Thyroid gland (tissue), 4 donors: ENCODE data around the gene DAGLA. TPM values are rescaled to one million over a fixed set of nuclear protein-coding genes. Genes with fewer than 3 reads are reported as not detected.

ENCODE experiments used
- DNase-seq, 2 donors: peaks; one replicate each; pipeline ENCODE4 v3.0.0-alpha.2; 2019
- H3K27ac ChIP-seq, 3 donors: fragments of 200-600 bp; sonication (generic); 1 replicate in 2 of 3; 2 replicates in 1 of 3; pipeline ENCODE4 v1.5.1; 2016 to 2019; ENCODE audit warnings: mild to moderate bottlenecking in 1 of 3, moderate library complexity in 1 of 3
- H3K27me3 ChIP-seq: fragments of 200-600 bp; sonication (generic); one replicate; pipeline ENCODE4 v1.5.1; 2019
- H3K36me3 ChIP-seq, 2 donors: fragments of 200-600 bp; sonication (generic); one replicate each; pipeline ENCODE4 v1.5.1; 2016 to 2019
- H3K4me1 ChIP-seq, 2 donors: fragments of 200-600 bp; sonication (generic); one replicate each; pipeline ENCODE4 v1.5.1; 2017 to 2019
- H3K4me3 ChIP-seq, 3 donors: fragments of 200-600 bp; sonication (generic); replicated peaks in 1 of 3; 1 replicate in 2 of 3; 2 replicates in 1 of 3; pipeline ENCODE4 v1.5.1; 2016; ENCODE audit warnings: mild to moderate bottlenecking in 1 of 3
- H3K9me3 ChIP-seq: fragments of 200-600 bp; sonication (generic); one replicate; pipeline ENCODE4 v1.5.1; 2017
- CTCF ChIP-seq, 6 experiments: fragments of 200-600 bp in 3 of 6; fragments of 450-650 bp in 3 of 6; sonication (generic) in 3 of 6; IDR thresholded peaks; one replicate each; pipeline ENCODE4 v1.5.1; 2016 to 2019; ENCODE audit warnings: antibody characterized with exemption in 6 of 6, mild to moderate bottlenecking in 2 of 6, inconsistent platforms in 1 of 6, moderate library complexity in 1 of 6
- POLR2A ChIP-seq, 2 donors: fragments of 450-650 bp; IDR thresholded peaks; one replicate each; pipeline ENCODE4 v1.6.1; 2017; ENCODE audit warnings: antibody characterized with exemption in 2 of 2, mild to moderate bottlenecking in 2 of 2, moderate library complexity in 1 of 2
- WGBS, 2 donors: methylation state at CpG; one replicate each; pipeline ENCODE4 v1.1.5; 2017; 5-methylcytosine and 5-hydroxymethylcytosine counted together
- intact Hi-C: fragments of 100-400 bp; cut with DNase I; formaldehyde crosslinking; loops from one replicate; pipeline ENCODE4 v1.15.1; 2023
- total RNA-seq, 4 donors: library from RNA; depleted of rRNA; stranded (reverse); fragments of >200 nt; gene quantifications; one replicate each; pipeline ENCODE4 v1.2.3, GENCODE V29; 2016

Gene DAGLA
- total RNA-seq, 4 donors from 2014 or later, result 1.7 to 2.8 (median 1.9) TPM

- Histone ChIP-seq H3K36me3 (no peaks in the 10 kb centered on the region), H3K4me3 (no peak overlapping the region), H3K27me3 (no peaks in the 10 kb centered on the region), H3K4me1 (peaks cover 0 to 4% of the 10 kb centered on the region in 2 donors), H3K27ac (no peak overlapping the region), H3K9me3 (no peaks in the 10 kb centered on the region)
- 85 to 91% methylated on average over 14 to 23 of the region's 23 CpGs for WGBS, 2 donors
- intact Hi-C loops, result no loop called here
- no peak for TF ChIP-seq POLR2A (IDR thresholded peaks at IDR 0.05)
- TF ChIP-seq CTCF (IDR thresholded peaks at IDR 0.05), result no peak
- no peak for DNase-seq
These were observed 57.6 kb downstream of the DAGLA start for GRCh38 chr11:61737636-61738386.

GRCh38 chr11:61738776-61739175, 58.6 kb downstream of the DAGLA start:
- no peaks in the 10 kb centered on the region for H3K4me1 ChIP-seq
- no peaks in the 10 kb centered on the region for H3K9me3 ChIP-seq
- H3K27ac ChIP-seq, result no peak overlapping the region
- no peak for DNase-seq
- WGBS, 2 donors, result 82 to 100% methylated on average over 3 to 7 of the region's 7 CpGs
- intact Hi-C loops, result no loop called here
- TF ChIP-seq CTCF (IDR thresholded peaks at IDR 0.05) (no peak), POLR2A (IDR thresholded peaks at IDR 0.05) (no peak)
- H3K27me3 ChIP-seq, result no peaks in the 10 kb centered on the region
- H3K36me3 ChIP-seq, result no peaks in the 10 kb centered on the region
- H3K4me3 ChIP-seq, result no peak overlapping the region

GRCh38 chr11:61739413-61739812, 59.2 kb downstream of the DAGLA start:
- Histone ChIP-seq H3K4me3 (no peak overlapping the region), H3K27ac (no peak overlapping the region), H3K27me3 (no peaks in the 10 kb centered on the region), H3K9me3 (no peaks in the 10 kb centered on the region), H3K36me3 (no peaks in the 10 kb centered on the region), H3K4me1 (no peaks in the 10 kb centered on the region)
- no peak for DNase-seq
- WGBS, 2 donors, result 89 to 90% methylated on average over 8 to 15 of the region's 15 CpGs
- TF ChIP-seq CTCF (IDR thresholded peaks at IDR 0.05) (no peak), POLR2A (IDR thresholded peaks at IDR 0.05) (no peak)
- intact Hi-C loops, result no loop called here

- no peak overlapping the region for H3K27ac ChIP-seq
- intact Hi-C loops, result no loop called here
- H3K27me3 ChIP-seq, result no peaks in the 10 kb centered on the region
- no peaks in the 10 kb centered on the region for H3K36me3 ChIP-seq
- TF ChIP-seq POLR2A (IDR thresholded peaks at IDR 0.05), result no peak
- TF ChIP-seq CTCF (IDR thresholded peaks at IDR 0.05), result no peak
- no peaks in the 10 kb centered on the region for H3K4me1 ChIP-seq
- 75 to 78% methylated on average over 6 to 7 of the region's 7 CpGs for WGBS, 2 donors
- no peak for DNase-seq
- no peaks in the 10 kb centered on the region for H3K9me3 ChIP-seq
- H3K4me3 ChIP-seq, result no peak overlapping the region
These were observed 59.8 kb downstream of the DAGLA start for GRCh38 chr11:61739966-61740365.

GRCh38 chr11:61742391-61742790, 62.2 kb downstream of the DAGLA start:
- Histone ChIP-seq H3K9me3 (no peaks in the 10 kb centered on the region), H3K27me3 (no peaks in the 10 kb centered on the region), H3K27ac (no peak overlapping the region), H3K4me3 (no peak overlapping the region), H3K36me3 (no peaks in the 10 kb centered on the region), H3K4me1 (no peaks in the 10 kb centered on the region)
- 61 to 83% methylated on average over 5 to 7 of the region's 7 CpGs for WGBS, 2 donors
- DNase-seq, result no peak
- intact Hi-C loops, result no loop called here
- no peak for TF ChIP-seq POLR2A (IDR thresholded peaks at IDR 0.05)
- no peak for TF ChIP-seq CTCF (IDR thresholded peaks at IDR 0.05)
